ENCODE measurements around the gene SQSTM1. TPM values are rescaled to one million over a fixed set of nuclear protein-coding genes. Genes with fewer than 3 reads are reported as not detected.

The SQSTM1 gene
- total and polyA plus RNA-seq, 2 of the 8 experiments (the other 6 are each of a cell fraction or from before 2014, with no cell fraction given) = 78.6 to 110 TPM

DNA sequence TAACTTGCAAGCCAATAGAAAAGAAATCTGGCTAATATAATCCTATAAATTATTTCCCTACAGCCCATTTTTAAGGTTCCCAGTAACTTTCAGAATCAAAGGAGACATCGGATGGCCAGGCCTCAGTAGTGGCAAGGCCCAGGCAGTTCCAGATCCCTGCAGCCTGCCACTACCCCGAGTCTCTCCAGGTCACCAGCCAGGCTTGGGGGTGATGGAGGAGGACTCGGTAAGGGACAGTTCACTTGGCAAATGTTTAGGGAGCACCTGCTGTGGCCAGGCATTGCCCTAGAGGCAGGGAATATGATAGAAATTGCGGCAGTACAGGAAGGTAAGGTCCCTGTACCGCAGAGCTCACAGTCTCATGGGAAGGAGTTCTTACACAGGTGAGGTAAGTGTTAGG, 42.1 kb upstream of the SQSTM1 start (continued):
- TF ChIP-seq RFX5 (IDR thresholded peaks at IDR 0.05; ENCODE audit: borderline replicate concordance, low read depth, low read length) = no peak
- no peak for TF ChIP-seq TEAD4 (IDR thresholded peaks at IDR 0.05; ENCODE audit: low read depth, low read length)
- no peak for TF ChIP-seq SAP30 (IDR thresholded peaks at IDR 0.05; ENCODE audit: insufficient read depth, insufficient replicate concordance, low read length)

Measured in H1 (cell line).